Upper lobe of left lung (tissue), 4 donors: Measurements from ENCODE around the gene CPVL.

Experiments
- POLR2AphosphoS5 ChIP-seq, 2 donors: sonication (generic); formaldehyde crosslinking; IDR thresholded peaks; one replicate each; pipeline ENCODE4 v1.5.1; 2017; ENCODE audit warnings: antibody characterized with exemption in 2 of 2
- TF ChIP-seq, protein P1 (sequence below), 6 experiments: fragments of 450-650 bp in 4 of 6; fragments of 200-600 bp in 2 of 6; sonication (generic) in 2 of 6; IDR thresholded peaks; one replicate each; pipeline ENCODE4 v1.5.1; 2016 to 2019; ENCODE audit warnings: antibody characterized with exemption in 6 of 6

DNA sequence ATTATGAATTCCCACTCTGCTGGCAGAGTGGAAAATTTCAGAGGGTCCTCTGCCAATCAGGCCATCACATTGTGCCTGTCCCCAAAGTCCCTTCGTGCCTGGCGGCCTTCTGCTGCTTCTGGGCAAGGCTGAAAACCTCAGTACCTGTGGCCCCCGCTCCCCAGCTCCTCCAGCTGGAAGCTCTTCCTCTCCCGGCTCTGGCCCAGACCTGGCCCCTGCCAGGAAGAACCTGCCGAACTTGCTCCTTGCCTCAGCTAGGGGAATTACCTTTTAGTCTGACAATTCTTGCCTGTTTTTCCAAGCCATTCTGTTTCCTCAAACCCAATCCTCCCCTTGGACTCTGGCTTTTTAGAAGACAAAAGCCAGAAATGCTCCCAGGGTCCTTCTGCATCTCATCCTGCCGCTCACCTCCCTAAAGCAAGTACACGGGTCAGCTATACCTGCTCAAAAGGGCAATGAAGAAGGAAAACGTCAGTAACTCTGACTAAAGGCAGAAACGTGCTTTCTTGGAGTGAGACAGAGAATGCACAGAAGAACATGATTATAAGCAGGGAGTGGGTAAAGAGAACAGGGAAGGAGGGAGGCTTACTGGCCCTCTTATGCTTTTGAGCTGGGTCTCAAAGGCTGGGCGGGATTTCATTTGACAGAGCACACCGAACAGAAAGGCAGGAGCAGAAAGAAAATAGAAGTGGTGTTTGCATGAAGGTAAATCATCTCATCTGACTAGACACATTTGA, 160.1 kb downstream of the CPVL start:
- TF ChIP-seq, protein P1, sequence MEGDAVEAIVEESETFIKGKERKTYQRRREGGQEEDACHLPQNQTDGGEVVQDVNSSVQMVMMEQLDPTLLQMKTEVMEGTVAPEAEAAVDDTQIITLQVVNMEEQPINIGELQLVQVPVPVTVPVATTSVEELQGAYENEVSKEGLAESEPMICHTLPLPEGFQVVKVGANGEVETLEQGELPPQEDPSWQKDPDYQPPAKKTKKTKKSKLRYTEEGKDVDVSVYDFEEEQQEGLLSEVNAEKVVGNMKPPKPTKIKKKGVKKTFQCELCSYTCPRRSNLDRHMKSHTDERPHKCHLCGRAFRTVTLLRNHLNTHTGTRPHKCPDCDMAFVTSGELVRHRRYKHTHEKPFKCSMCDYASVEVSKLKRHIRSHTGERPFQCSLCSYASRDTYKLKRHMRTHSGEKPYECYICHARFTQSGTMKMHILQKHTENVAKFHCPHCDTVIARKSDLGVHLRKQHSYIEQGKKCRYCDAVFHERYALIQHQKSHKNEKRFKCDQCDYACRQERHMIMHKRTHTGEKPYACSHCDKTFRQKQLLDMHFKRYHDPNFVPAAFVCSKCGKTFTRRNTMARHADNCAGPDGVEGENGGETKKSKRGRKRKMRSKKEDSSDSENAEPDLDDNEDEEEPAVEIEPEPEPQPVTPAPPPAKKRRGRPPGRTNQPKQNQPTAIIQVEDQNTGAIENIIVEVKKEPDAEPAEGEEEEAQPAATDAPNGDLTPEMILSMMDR (IDR thresholded peaks at IDR 0.05): no peak
- TF ChIP-seq POLR2AphosphoS5 (IDR thresholded peaks at IDR 0.05): no peak
